Measurements from ENCODE around the gene BTG4.

Gene BTG4

DNA sequence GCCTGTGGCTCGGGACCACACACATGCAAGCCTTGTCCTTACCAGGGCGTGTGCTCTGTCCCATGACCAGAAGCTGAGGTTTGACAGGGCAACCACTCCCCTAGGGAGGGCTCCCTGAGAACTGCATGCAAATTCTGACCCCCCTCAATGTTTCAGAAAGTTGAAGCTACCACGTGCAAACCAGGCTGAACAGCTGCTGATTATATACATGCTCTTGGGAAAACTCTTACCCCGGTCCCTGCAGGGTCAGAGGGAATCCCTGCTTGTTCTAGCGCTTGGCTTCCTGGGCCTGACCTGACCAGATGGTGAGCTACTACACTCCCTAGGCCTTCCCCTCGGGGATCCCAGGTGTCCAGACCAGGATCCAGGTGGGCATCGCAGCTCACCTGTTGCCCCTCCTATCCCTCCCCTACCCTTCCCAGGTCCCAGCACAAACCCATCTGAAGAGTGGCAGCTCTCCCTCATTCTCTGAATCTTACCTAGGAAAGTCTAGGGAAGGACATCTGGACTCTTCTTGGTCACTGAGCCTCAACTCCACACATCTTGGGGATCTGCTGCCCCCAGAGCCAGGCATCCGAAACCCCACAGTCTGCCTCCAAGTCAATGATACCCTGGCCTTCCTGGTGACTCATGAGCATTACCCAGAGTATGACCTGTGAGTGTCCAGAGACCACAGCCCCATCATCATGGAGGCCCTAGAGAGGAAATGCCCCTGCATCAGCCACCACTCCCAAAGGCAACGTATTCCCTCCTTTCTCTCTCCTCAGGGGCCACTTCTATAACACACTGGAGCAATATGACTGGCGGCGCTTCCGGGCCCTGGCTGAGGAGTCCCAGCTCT lies 61.5 kb downstream of the BTG4 start:
- CTCF ChIA-PET: interaction anchor here (0.6 to 1.2 kb wide), 4 partner anchors 9 to 1257 kb away, joined by 3 to 4 read pairs (median 3); no protein-coding TSS in a partner anchor
- no peaks in the 10 kb centered on the region for H3K36me3 ChIP-seq (ENCODE audit: control insufficient read depth in 4 of 4, insufficient read depth in 4 of 4, low read length in 3 of 4)
- DNase-seq: no peak
- H3K27me3 ChIP-seq (replicated peaks in 2 of 5; ENCODE audit: control insufficient read depth in 4 of 5, insufficient read depth in 5 of 5, low read length in 4 of 5): peaks cover 0 to 4% (median 0%) of the 10 kb centered on the region in 5 experiments
- POLR2A ChIA-PET: no interaction called here
- H3K4me1 ChIP-seq (ENCODE audit: control extremely low read depth in 1 of 4, control insufficient read depth in 4 of 4, insufficient read depth in 4 of 4, low read length in 3 of 4): peaks cover 4 to 13% (median 10%) of the 10 kb centered on the region in 4 experiments
- no peak overlapping the region for H3K4me3 ChIP-seq (ENCODE audit: control insufficient read depth in 1 of 7, extremely low read depth in 1 of 7, insufficient read depth in 4 of 7, low read depth in 2 of 7, low read length in 6 of 7)
- no peaks in the 10 kb centered on the region for H3K9me3 ChIP-seq (ENCODE audit: control extremely low read depth in 1 of 5, control insufficient read depth in 4 of 5, insufficient read depth in 2 of 5, low read depth in 1 of 5, low read length in 4 of 5)
- 96% methylated on average over 11 of the region's 12 CpGs for WGBS (ENCODE audit: insufficient coverage)
- H3K27ac ChIP-seq (ENCODE audit: insufficient read depth in 1 of 2, low read depth in 1 of 2, low read length in 2 of 2, poor library complexity in 1 of 2, severe bottlenecking in 2 of 2): no peak overlapping the region

DNA sequence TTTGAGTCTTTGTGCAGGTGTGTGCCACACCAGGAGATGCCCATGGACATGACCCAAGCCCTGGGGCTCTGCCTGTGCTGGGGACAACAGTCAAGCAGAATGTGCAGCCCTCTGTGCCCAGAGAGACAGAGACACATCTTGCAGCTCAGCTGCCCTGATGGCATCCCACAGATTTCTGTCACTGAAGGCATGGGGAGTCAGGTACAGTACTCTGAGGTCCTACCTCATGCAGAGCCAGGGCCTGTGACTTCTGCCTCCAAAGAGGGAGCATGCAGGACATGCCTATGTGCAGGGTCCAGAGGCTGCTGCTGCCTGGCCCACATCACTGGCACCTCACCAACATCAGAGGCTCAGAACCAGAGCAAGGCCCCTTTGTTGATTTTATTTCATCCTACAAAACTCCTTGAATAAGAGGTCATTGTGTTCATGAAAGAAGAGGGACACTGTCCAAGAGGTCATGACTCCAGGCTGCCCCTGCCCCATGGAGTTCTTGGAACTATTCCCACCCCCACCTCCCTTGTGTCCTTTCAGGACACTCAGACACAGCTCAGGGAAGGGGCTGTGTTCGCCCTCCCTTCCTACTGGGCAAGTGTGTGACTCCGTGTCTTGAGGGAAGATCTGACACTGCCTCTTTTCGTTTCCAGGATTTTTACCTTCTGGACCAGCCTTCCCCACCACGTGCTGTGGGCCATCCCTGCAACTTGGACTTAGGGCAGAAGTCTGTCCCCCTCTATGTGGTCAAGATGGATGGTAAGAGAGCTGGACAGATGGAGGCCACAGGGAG lies 62.3 kb downstream of the BTG4 start:
- DNase-seq: no peak
- 100% methylated on average over 2 of the region's 4 CpGs for WGBS (ENCODE audit: insufficient coverage)
- ChIA-PET POLR2A (no interaction called here), CTCF (interaction anchor here (0.6 to 1.2 kb wide), 4 partner anchors 10 to 1256 kb away, joined by 3 to 4 read pairs (median 3); no protein-coding TSS in a partner anchor)
- H3K4me1 ChIP-seq (ENCODE audit: control extremely low read depth in 1 of 4, control insufficient read depth in 4 of 4, insufficient read depth in 4 of 4, low read length in 3 of 4): peaks cover 4 to 14% (median 9%) of the 10 kb centered on the region in 4 experiments
- H3K27me3 ChIP-seq (replicated peaks in 2 of 5; ENCODE audit: control insufficient read depth in 4 of 5, insufficient read depth in 5 of 5, low read length in 4 of 5): peaks cover 0 to 4% (median 0%) of the 10 kb centered on the region in 5 experiments
- H3K4me3 ChIP-seq (ENCODE audit: control insufficient read depth in 1 of 7, extremely low read depth in 1 of 7, insufficient read depth in 4 of 7, low read depth in 2 of 7, low read length in 6 of 7): no peak overlapping the region
- H3K9me3 ChIP-seq (ENCODE audit: control extremely low read depth in 1 of 5, control insufficient read depth in 4 of 5, insufficient read depth in 2 of 5, low read depth in 1 of 5, low read length in 4 of 5): no peaks in the 10 kb centered on the region
- H3K36me3 ChIP-seq (ENCODE audit: control insufficient read depth in 4 of 4, insufficient read depth in 4 of 4, low read length in 3 of 4): no peaks in the 10 kb centered on the region
- H3K27ac ChIP-seq (ENCODE audit: insufficient read depth in 1 of 2, low read depth in 1 of 2, low read length in 2 of 2, poor library complexity in 1 of 2, severe bottlenecking in 2 of 2): no peak overlapping the region

DNA sequence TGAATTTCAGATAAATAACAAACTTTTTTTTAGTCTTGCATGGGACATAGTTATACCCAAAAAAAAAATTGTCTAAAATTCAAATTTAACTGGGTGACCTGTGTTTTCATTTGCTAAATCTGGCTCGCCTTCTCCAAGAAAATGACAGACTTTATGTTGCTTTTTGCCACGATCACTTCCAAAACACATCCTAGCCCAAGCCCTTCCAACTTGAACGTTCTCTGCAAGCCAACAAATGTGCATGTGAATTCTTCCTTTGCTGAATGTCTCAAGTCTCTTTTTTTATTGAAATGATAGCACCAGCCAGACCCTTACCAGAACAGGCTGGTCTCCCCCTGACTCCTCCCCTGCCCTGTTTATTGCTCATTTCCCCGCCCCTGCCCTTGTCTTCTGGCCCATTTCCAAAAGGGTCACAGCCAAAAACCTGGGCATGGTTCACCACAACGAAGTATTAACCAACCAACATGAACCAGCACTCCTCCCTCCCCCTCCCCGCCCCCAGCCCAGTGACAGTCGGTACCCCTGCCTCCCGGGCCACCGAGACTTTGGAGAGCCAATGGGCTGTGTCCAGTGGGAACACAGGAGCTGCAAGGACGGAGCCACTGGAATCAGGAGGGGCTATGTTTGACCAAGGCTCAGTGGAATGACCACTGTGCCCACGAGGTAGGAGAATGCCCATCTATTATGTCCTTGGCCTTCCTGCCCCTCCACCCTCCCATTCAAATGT lies 63.2 kb downstream of the BTG4 start:
- Histone ChIP-seq H3K4me3 (ENCODE audit: control insufficient read depth in 1 of 7, extremely low read depth in 1 of 7, insufficient read depth in 4 of 7, low read depth in 2 of 7, low read length in 6 of 7) (no peak overlapping the region), H3K27ac (ENCODE audit: insufficient read depth in 1 of 2, low read depth in 1 of 2, low read length in 2 of 2, poor library complexity in 1 of 2, severe bottlenecking in 2 of 2) (no peak overlapping the region), H3K27me3 (replicated peaks in 2 of 5; ENCODE audit: control insufficient read depth in 4 of 5, insufficient read depth in 5 of 5, low read length in 4 of 5) (peaks cover 0 to 4% (median 0%) of the 10 kb centered on the region in 5 experiments), H3K4me1 (ENCODE audit: control extremely low read depth in 1 of 4, control insufficient read depth in 4 of 4, insufficient read depth in 4 of 4, low read length in 3 of 4) (peaks cover 4 to 14% (median 8%) of the 10 kb centered on the region in 4 experiments), H3K9me3 (ENCODE audit: control extremely low read depth in 1 of 5, control insufficient read depth in 4 of 5, insufficient read depth in 2 of 5, low read depth in 1 of 5, low read length in 4 of 5) (no peaks in the 10 kb centered on the region), H3K36me3 (ENCODE audit: control insufficient read depth in 4 of 4, insufficient read depth in 4 of 4, low read length in 3 of 4) (no peaks in the 10 kb centered on the region)
- 89% methylated on average over 7 of the region's 11 CpGs for WGBS (ENCODE audit: insufficient coverage)
- ChIA-PET CTCF (interaction anchor here (3.4 to 3.5 kb wide), 3 partner anchors 9 to 26 kb away, joined by 17 to 34 read pairs (median 31); no protein-coding TSS in a partner anchor), POLR2A (no interaction called here)
- no peak for DNase-seq

DNA sequence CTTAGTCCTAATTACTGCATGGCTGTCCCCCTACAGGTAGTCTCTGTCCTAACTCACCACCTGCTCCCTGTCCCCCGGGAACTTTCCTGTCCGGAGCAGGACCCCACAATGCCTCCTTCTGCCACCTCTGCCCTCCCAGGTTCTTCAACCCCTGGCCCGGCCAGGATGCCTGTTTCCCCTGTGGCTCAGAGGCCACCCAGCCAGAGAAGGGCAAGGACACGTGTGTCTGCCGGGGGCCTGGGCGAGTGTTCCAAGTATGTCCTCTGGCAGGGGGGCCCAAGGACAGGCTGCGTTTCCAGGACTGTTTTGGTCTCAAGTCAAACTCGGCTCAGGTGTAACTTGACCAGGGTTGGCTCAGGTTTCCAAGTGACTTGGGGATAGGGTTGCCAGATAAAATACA lies 63.8 kb downstream of the BTG4 start:
- Histone ChIP-seq H3K27me3 (replicated peaks in 2 of 5; ENCODE audit: control insufficient read depth in 4 of 5, insufficient read depth in 5 of 5, low read length in 4 of 5) (peaks cover 0 to 4% (median 0%) of the 10 kb centered on the region in 5 experiments), H3K4me3 (ENCODE audit: control insufficient read depth in 1 of 7, extremely low read depth in 1 of 7, insufficient read depth in 4 of 7, low read depth in 2 of 7, low read length in 6 of 7) (no peak overlapping the region), H3K4me1 (ENCODE audit: control extremely low read depth in 1 of 4, control insufficient read depth in 4 of 4, insufficient read depth in 4 of 4, low read length in 3 of 4) (peaks cover 4 to 18% (median 8%) of the 10 kb centered on the region in 4 experiments), H3K27ac (ENCODE audit: insufficient read depth in 1 of 2, low read depth in 1 of 2, low read length in 2 of 2, poor library complexity in 1 of 2, severe bottlenecking in 2 of 2) (no peak overlapping the region), H3K36me3 (ENCODE audit: control insufficient read depth in 4 of 4, insufficient read depth in 4 of 4, low read length in 3 of 4) (no peaks in the 10 kb centered on the region), H3K9me3 (ENCODE audit: control extremely low read depth in 1 of 5, control insufficient read depth in 4 of 5, insufficient read depth in 2 of 5, low read depth in 1 of 5, low read length in 4 of 5) (no peaks in the 10 kb centered on the region)
- 99% methylated on average over 7 of the region's 8 CpGs for WGBS (ENCODE audit: insufficient coverage)
- no peak for DNase-seq
- POLR2A ChIA-PET: no interaction called here
- CTCF ChIA-PET: interaction anchor here (1.2 to 3.5 kb wide), 5 partner anchors 9 to 166 kb away, joined by 3 to 34 read pairs (median 17); no protein-coding TSS in a partner anchor

DNA sequence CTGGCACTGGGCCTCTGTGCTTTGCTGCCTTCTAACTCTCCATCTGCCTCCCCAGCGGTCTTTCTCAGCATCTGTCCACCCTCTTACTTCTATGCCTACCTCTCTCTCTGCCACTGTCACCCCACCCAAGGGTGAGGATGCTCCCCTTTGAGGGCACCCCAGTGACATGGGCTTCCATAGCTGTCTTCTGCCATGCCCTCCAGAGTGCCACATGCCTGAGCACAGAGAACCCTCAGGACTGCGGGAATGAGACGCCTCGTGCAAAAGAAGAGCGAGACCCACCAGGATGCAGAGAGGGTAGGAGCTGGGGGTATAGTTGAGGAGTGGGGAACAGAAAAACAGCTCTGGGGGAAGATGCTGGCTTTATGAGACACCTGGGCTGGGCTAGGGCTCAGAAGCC lies 64.3 kb downstream of the BTG4 start:
- H3K4me3 ChIP-seq (ENCODE audit: control insufficient read depth in 1 of 7, extremely low read depth in 1 of 7, insufficient read depth in 4 of 7, low read depth in 2 of 7, low read length in 6 of 7): no peak overlapping the region
- H3K27me3 ChIP-seq (replicated peaks in 2 of 5; ENCODE audit: control insufficient read depth in 4 of 5, insufficient read depth in 5 of 5, low read length in 4 of 5): no peaks in the 10 kb centered on the region
- no peak overlapping the region for H3K27ac ChIP-seq (ENCODE audit: insufficient read depth in 1 of 2, low read depth in 1 of 2, low read length in 2 of 2, poor library complexity in 1 of 2, severe bottlenecking in 2 of 2)
- H3K4me1 ChIP-seq (ENCODE audit: control extremely low read depth in 1 of 4, control insufficient read depth in 4 of 4, insufficient read depth in 4 of 4, low read length in 3 of 4): peaks cover 4 to 18% (median 8%) of the 10 kb centered on the region in 4 experiments
- DNase-seq: no peak
- WGBS (ENCODE audit: insufficient coverage): 100% methylated on average over 5 of the region's 5 CpGs
- ChIA-PET CTCF (interaction anchor here (1.2 to 3.5 kb wide), 8 partner anchors 10 to 166 kb away, joined by 3 to 34 read pairs (median 12); no protein-coding TSS in a partner anchor), POLR2A (no interaction called here)
- H3K36me3 ChIP-seq (ENCODE audit: control insufficient read depth in 4 of 4, insufficient read depth in 4 of 4, low read length in 3 of 4): no peaks in the 10 kb centered on the region
- H3K9me3 ChIP-seq (ENCODE audit: control extremely low read depth in 1 of 5, control insufficient read depth in 4 of 5, insufficient read depth in 2 of 5, low read depth in 1 of 5, low read length in 4 of 5): no peaks in the 10 kb centered on the region

DNA sequence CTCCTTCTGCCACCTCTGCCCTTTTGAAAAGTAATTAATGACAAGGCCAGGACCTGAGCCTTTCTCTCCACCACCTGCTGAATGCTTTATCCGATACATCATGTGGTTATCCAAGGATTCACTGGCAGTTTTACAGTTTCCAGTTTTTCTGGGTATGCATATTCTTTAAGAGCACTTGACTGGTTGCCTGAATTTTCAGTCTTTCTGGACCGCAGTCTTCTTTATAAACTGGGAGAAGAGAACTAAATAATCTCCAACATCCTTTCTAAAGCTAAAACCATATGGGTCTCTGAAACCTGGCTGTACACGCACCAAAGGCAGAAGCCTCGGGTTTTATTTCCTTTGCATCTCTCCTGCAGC lies 65.1 kb downstream of the BTG4 start:
- ChIA-PET POLR2A (interaction anchor here (0.6 kb wide), 1 partner anchor 10 kb away, joined by 3 read pairs; no protein-coding TSS in a partner anchor), CTCF (interaction anchor here (0.5 to 3.5 kb wide), 16 partner anchors 10 to 1378 kb away, joined by 3 to 34 read pairs (median 6); no protein-coding TSS in a partner anchor)

More for the DNA sequence above, 65.1 kb downstream of the BTG4 start:
- H3K4me1 ChIP-seq (ENCODE audit: control extremely low read depth in 1 of 4, control insufficient read depth in 4 of 4, insufficient read depth in 4 of 4, low read length in 3 of 4): peaks cover 4 to 18% (median 8%) of the 10 kb centered on the region in 4 experiments
- no peaks in the 10 kb centered on the region for H3K9me3 ChIP-seq (ENCODE audit: control extremely low read depth in 1 of 5, control insufficient read depth in 4 of 5, insufficient read depth in 2 of 5, low read depth in 1 of 5, low read length in 4 of 5)
- no peak overlapping the region for H3K27ac ChIP-seq (ENCODE audit: insufficient read depth in 1 of 2, low read depth in 1 of 2, low read length in 2 of 2, poor library complexity in 1 of 2, severe bottlenecking in 2 of 2)
- 91% methylated on average over 4 of the region's 4 CpGs for WGBS (ENCODE audit: insufficient coverage)
- DNase-seq: no peak
- H3K27me3 ChIP-seq (replicated peaks in 2 of 5; ENCODE audit: control insufficient read depth in 4 of 5, insufficient read depth in 5 of 5, low read length in 4 of 5): no peaks in the 10 kb centered on the region
- H3K4me3 ChIP-seq (ENCODE audit: control insufficient read depth in 1 of 7, extremely low read depth in 1 of 7, insufficient read depth in 4 of 7, low read depth in 2 of 7, low read length in 6 of 7): no peak overlapping the region
- no peaks in the 10 kb centered on the region for H3K36me3 ChIP-seq (ENCODE audit: control insufficient read depth in 4 of 4, insufficient read depth in 4 of 4, low read length in 3 of 4)
